Measurements from ENCODE around the gene MEP1B.
"Not testable (repeated sequence)": the region's sequence is repeated elsewhere in the genome, so short reads cannot be mapped to it uniquely, and the experiment has no call there.

The MEP1B gene

DNA sequence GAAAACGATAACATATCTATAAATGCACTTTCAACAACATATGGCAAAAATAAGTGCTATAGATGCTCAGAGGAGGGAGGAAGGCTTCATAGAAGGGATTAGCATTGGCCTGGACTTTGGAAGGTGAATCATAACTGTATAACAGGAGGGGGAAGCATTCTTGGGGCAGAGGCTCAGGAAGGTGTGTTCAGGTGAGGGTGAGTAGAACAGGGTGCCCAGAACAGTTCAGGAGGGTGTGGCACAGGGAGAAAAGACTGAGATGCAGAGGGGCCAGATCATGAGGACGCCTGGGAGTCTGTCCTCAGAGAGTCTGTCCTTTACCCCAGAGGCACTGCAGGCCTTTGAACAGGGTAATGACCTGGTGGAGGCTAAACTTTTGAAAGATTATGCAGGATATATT, 29.3 kb upstream of the MEP1B start:
- TF ChIP-seq SUZ12 (IDR thresholded peaks at IDR 0.05; ENCODE audit: extremely low read depth, insufficient read depth, insufficient read length) (no peak), YY1 (IDR thresholded peaks at IDR 0.05; ENCODE audit: insufficient read depth, insufficient read length) (no peak), ZNF274 (IDR thresholded peaks at IDR 0.05; ENCODE audit: low read depth, low read length) (no peak)
- Histone ChIP-seq H3K27me3 (ENCODE audit: insufficient read depth, insufficient read length) (peaks cover 3% of the 10 kb centered on the region), H3K4me1 (ENCODE audit: insufficient read depth, insufficient read length) (no peaks in the 10 kb centered on the region), H3K9ac (ENCODE audit: insufficient read length, low read depth) (no peak overlapping the region), H3K4me3 (ENCODE audit: insufficient read length, low read depth) (no peak overlapping the region), H3K9me3 (ENCODE audit: insufficient read depth, low read length) (no peaks in the 10 kb centered on the region), H3K36me3 (ENCODE audit: insufficient read depth, insufficient read length, low read length) (no peaks in the 10 kb centered on the region)
- DNase-seq (ENCODE audit: low read depth, low spot score) = no peak

DNA sequence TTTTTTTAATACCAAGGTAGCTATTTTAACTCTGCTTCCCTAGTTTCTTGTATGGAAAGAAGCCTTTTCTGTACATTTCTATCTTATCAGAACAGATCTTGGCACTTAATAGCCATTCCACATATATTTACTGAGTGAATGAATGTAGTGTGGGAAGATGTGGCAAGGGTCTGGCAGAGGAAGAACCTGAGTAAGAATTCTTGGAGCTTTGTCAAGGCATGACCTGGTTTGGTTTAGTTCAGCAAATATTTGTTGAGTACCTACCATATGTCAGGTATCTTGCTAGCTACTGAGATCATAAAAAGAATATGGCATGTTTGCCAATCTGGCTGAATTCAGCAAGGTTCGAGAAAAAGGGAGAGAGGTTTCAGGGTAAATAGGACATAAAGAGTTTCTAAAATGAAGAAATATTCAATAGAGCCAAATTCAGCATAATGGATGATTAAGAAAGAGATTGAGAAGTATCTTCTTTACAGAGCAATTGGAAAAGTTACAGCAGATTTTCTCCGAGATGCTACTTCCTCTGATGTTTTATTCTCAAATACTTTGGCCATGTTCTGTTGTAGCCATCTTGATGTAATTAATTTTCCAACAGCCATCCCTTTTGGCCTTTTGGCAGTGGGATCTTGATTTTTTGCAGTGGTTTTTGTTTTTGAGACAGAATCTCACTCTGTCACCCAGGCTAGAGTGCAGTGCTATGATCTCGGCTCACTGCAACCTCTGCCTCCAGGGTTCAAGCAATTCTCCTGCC, 21.7 kb upstream of the MEP1B start:
- Histone ChIP-seq H3K27me3 (ENCODE audit: insufficient read depth, insufficient read length) (no peaks in the 10 kb centered on the region), H3K9ac (ENCODE audit: insufficient read length, low read depth) (no peak overlapping the region), H3K4me3 (ENCODE audit: insufficient read length, low read depth) (no peak overlapping the region), H3K9me3 (ENCODE audit: insufficient read depth, low read length) (no peaks in the 10 kb centered on the region), H3K4me1 (ENCODE audit: insufficient read depth, insufficient read length) (no peaks in the 10 kb centered on the region), H3K36me3 (ENCODE audit: insufficient read depth, insufficient read length, low read length) (no peaks in the 10 kb centered on the region)
- TF ChIP-seq SUZ12 (IDR thresholded peaks at IDR 0.05; ENCODE audit: extremely low read depth, insufficient read depth, insufficient read length) (no peak), ZNF274 (IDR thresholded peaks at IDR 0.05; ENCODE audit: low read depth, low read length) (no peak), YY1 (IDR thresholded peaks at IDR 0.05; ENCODE audit: insufficient read depth, insufficient read length) (no peak)
- DNase-seq (ENCODE audit: low read depth, low spot score) = no peak

DNA sequence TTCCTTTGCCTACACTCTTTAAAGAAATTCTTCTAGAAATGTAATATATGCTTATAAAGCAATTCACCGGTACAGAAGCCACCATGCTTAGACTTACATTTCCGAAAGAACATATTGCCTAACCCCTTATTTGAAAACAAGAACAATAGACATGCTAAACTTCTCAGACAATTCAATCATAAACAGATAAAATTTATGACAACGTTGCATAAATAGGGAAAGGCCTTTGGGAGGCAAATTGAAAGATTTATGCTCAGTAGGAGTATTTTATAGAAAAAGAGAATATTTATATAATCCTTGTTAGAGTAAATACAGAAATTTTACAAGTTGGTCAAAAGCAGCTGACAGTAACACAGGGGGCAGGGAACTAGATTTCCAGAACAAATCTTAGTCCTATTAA, 16.2 kb upstream of the MEP1B start:
- no peak for DNase-seq (ENCODE audit: low read depth, low spot score)
- no peak overlapping the region for H3K9ac ChIP-seq (ENCODE audit: insufficient read length, low read depth)
- H3K36me3 ChIP-seq (ENCODE audit: insufficient read depth, insufficient read length, low read length) = no peaks in the 10 kb centered on the region
- H3K4me1 ChIP-seq (ENCODE audit: insufficient read depth, insufficient read length) = no peaks in the 10 kb centered on the region
- H3K4me3 ChIP-seq (ENCODE audit: insufficient read length, low read depth) = no peak overlapping the region
- H3K27me3 ChIP-seq (ENCODE audit: insufficient read depth, insufficient read length) = no peaks in the 10 kb centered on the region
- H3K9me3 ChIP-seq (ENCODE audit: insufficient read depth, low read length) = no peaks in the 10 kb centered on the region
- TF ChIP-seq SUZ12 (IDR thresholded peaks at IDR 0.05; ENCODE audit: extremely low read depth, insufficient read depth, insufficient read length) (no peak), ZNF274 (IDR thresholded peaks at IDR 0.05; ENCODE audit: low read depth, low read length) (no peak), YY1 (IDR thresholded peaks at IDR 0.05; ENCODE audit: insufficient read depth, insufficient read length) (no peak)

DNA sequence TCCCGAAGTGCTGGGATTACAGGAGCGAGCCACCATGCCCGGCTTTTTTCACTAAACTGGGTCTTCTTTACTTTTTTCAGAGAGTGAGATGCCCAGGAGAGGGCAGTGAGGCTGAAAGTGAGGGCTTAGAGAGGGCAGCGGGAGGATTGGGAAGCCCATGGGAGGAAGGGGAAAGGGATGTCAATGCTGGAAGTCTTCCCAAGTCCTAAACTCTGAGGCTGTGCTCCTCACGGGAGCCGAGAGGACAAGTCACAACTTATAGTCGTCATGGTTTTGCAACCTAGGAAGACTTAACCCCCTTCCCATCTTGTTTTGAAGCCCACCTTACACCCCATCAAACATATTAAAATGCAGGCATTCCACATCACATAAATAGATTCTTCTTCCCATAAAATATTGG, 15.1 kb upstream of the MEP1B start:
- Histone ChIP-seq H3K9me3 (ENCODE audit: insufficient read depth, low read length) (no peaks in the 10 kb centered on the region), H3K9ac (ENCODE audit: insufficient read length, low read depth) (no peak overlapping the region), H3K27me3 (ENCODE audit: insufficient read depth, insufficient read length) (no peaks in the 10 kb centered on the region), H3K4me3 (ENCODE audit: insufficient read length, low read depth) (no peak overlapping the region), H3K4me1 (ENCODE audit: insufficient read depth, insufficient read length) (no peaks in the 10 kb centered on the region), H3K36me3 (ENCODE audit: insufficient read depth, insufficient read length, low read length) (no peaks in the 10 kb centered on the region)
- TF ChIP-seq ZNF274 (IDR thresholded peaks at IDR 0.05; ENCODE audit: low read depth, low read length) (no peak), SUZ12 (IDR thresholded peaks at IDR 0.05; ENCODE audit: extremely low read depth, insufficient read depth, insufficient read length) (no peak), YY1 (IDR thresholded peaks at IDR 0.05; ENCODE audit: insufficient read depth, insufficient read length) (no peak)
- no peak for DNase-seq (ENCODE audit: low read depth, low spot score)

DNA sequence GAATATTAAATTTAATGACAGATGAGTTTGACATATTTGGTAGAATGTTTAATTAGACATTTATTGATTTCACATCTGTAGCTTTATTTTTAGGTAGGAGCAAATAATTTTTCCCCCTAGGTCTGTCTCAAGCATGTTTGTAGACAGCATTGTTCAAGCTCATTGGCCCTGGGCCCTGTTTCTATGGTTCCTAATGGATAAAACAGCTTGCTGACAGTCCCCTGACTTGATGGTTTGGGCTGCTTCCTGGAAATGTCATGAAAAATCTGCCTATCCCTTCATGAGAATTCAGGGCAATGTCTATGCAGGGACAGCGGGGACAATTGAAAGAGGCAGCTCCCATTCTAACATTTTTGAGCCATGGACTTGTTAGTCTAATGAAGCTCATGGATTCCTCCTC, 14.6 kb upstream of the MEP1B start:
- DNase-seq (ENCODE audit: low read depth, low spot score) = no peak
- TF ChIP-seq YY1 (IDR thresholded peaks at IDR 0.05; ENCODE audit: insufficient read depth, insufficient read length) = no peak
- TF ChIP-seq ZNF274 (IDR thresholded peaks at IDR 0.05; ENCODE audit: low read depth, low read length) = no peak
- TF ChIP-seq SUZ12 (IDR thresholded peaks at IDR 0.05; ENCODE audit: extremely low read depth, insufficient read depth, insufficient read length) = no peak

DNA sequence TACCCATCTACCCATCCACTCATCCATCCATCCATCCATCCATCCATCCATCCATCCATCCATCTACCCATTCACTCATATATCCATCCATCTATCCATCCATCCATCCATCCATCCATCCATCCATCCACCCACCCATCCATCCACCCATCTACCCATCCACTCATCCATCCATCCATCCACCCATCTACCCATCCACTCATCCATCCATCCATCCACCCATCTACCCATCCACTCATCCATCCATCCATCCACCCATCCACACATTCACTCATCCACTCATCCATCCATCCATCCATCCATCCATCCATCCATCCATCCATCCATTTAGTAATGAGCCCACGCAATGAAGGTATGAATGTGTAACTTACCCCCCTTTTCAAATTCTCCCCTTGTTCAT, 13.1 kb upstream of the MEP1B start:
- H3K4me1 ChIP-seq (ENCODE audit: insufficient read depth, insufficient read length); H3K9me3 ChIP-seq (ENCODE audit: insufficient read depth, low read length); H3K36me3 ChIP-seq (ENCODE audit: insufficient read depth, insufficient read length, low read length); H3K9ac ChIP-seq (ENCODE audit: insufficient read length, low read depth); DNase-seq (ENCODE audit: low read depth, low spot score); H3K27me3 ChIP-seq (ENCODE audit: insufficient read depth, insufficient read length); H3K4me3 ChIP-seq (ENCODE audit: insufficient read length, low read depth): not testable (repeated sequence)

More for the DNA sequence above, 14.6 kb upstream of the MEP1B start:
- H3K9me3 ChIP-seq (ENCODE audit: insufficient read depth, low read length) = no peaks in the 10 kb centered on the region
- no peaks in the 10 kb centered on the region for H3K36me3 ChIP-seq (ENCODE audit: insufficient read depth, insufficient read length, low read length)
- H3K4me1 ChIP-seq (ENCODE audit: insufficient read depth, insufficient read length) = no peaks in the 10 kb centered on the region
- H3K27me3 ChIP-seq (ENCODE audit: insufficient read depth, insufficient read length) = no peaks in the 10 kb centered on the region
- no peak overlapping the region for H3K9ac ChIP-seq (ENCODE audit: insufficient read length, low read depth)
- no peak overlapping the region for H3K4me3 ChIP-seq (ENCODE audit: insufficient read length, low read depth)

DNA sequence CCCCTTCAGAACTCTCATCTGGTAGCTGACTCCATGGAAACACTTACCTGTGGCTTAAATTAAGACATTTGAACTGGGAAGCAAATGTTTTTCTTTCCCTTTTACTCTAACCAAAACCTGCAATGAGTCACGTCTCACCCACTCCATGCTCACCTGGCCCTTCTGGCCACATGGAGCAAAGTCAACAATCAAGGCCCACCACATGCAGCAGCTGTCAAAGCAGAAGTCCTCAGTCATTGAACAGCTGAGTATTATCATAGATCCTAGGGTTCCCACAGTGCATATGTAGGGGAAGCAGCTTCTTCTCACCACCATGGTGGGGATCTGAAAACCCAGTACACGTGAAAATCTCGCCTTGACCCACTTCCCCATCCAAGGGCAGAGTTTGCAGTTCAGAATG, 12.3 kb upstream of the MEP1B start:
- no peaks in the 10 kb centered on the region for H3K36me3 ChIP-seq (ENCODE audit: insufficient read depth, insufficient read length, low read length)
- no peak overlapping the region for H3K4me3 ChIP-seq (ENCODE audit: insufficient read length, low read depth)
- DNase-seq (ENCODE audit: low read depth, low spot score) = no peak

More for the DNA sequence above, 12.3 kb upstream of the MEP1B start:
- Histone ChIP-seq H3K27me3 (ENCODE audit: insufficient read depth, insufficient read length) (no peaks in the 10 kb centered on the region), H3K9ac (ENCODE audit: insufficient read length, low read depth) (no peak overlapping the region), H3K9me3 (ENCODE audit: insufficient read depth, low read length) (no peaks in the 10 kb centered on the region), H3K4me1 (ENCODE audit: insufficient read depth, insufficient read length) (no peaks in the 10 kb centered on the region)
- TF ChIP-seq ZNF274 (IDR thresholded peaks at IDR 0.05; ENCODE audit: low read depth, low read length) = no peak
- no peak for TF ChIP-seq YY1 (IDR thresholded peaks at IDR 0.05; ENCODE audit: insufficient read depth, insufficient read length)
- TF ChIP-seq SUZ12 (IDR thresholded peaks at IDR 0.05; ENCODE audit: extremely low read depth, insufficient read depth, insufficient read length) = no peak

All from NT2/D1 (cell line).